ENCODE data around the gene AAMP.

The AAMP gene

DNA sequence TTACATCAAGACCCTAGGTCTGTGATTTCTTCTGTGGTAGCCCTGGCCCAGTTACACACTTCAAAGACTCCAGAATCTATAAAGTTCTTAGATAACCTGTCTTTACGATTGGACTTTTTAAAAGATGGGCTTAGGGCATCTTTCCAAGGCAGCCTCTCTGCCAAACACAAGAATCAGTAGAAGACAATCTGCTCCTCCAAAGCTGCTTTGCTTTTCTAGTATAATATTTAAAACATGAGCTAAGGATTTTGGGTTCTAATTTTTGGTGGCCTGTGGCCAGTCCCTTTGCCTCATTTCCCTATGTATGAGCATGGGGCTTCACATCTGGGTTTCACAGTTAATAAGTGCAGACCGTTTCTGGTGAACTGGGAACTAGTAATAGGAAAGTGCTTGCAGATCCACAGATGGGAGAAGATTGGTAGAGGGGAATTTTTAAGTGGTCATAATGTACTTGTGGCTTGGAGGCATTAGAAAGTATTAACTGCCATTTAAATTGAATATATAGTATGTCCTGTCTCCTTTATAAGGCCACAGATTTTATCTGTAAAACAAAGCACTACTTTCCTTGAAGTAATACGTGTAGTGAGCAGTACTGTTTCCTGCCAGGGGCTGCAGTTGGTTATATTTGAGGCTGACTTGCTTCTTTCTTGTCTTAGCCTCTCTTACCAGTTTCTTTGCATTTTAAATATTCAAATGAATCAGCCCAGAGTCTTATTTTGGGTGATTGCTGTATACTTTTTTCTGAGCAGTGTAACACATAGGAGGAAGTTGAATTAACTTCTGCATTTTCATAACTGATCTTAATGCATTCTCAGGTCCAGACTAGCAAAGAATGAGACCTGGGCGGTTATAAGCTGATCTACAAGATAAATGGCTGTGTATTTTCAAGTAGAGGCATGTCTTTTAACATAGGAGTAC, 51.4 kb downstream of the AAMP start:
- no peak for DNase-seq

DNA sequence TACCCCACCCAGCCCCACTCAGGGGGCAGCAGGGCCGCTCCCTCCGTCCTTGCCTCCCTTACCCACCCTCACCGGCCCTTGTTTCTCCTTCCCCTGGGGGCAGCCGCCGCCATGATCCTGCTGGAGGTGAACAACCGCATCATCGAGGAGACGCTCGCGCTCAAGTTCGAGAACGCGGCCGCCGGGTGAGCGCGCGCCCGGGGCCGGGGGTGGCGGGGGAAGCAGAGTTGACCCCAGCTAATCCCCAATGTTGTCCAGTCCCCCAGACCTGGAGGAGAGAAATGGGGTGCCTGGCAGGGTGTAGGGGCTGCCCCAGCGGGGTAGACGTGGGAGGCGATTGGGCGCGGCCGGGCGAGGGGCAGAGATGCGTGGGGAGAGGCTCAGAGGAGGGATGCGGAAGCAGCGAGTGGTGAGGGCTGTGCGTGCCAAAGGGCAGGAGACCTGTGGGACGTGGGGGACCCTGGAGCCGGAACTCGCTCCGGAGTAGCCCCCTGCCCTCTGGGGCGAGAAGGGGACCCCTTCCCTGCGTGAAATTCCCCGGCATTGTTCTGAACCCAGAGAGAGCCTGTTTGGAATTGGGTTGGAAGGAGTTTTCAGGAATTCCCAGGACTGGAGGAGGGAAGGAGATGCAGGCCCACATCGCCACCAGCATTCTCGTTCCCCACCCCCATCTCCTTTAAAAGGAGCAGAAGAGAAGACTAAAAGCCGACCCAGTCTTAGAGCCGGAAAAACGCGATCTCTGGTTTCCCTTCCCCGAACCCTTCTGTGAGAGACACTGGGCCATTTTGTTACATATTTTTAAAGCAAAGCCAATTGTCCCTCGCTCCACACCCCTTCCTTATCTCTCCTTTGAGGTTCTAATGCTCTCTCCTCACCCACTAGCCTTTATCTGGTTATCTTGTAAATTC, 52.3 kb downstream of the AAMP start:
- DNase-seq: no peak

DNA sequence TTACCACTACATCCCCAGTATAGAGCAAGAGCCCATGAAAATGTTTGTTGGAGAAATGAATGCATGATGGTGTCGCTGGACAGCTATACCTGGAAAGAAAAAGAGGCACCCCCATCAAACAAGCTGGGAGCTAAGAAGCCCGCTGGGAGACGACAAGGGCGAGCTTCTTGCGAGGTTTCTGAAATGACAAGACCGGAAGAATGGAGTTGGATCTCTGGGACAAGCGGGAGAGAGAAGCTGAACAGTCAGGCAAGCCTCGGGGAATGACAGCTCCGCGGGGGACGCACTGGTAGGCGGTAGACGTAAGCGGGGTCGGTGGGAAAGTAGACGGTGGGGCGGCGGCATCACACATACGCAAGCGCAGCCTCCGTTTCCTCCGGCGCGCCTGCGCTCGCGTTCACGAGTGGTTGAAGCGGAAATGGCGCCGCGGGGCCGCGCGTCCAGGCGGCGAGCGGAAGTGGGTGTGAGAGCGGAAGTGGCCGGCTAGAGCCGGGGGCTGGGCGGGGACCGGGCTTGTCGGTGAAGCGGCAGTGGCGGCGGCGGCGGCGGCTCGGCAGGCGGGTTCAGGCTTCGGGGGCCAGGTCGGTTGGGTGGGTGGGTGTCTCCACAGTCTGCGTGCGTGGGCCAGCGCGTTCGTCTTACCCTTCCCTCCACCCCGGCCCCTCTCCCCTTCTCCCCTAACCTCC, 53.1 kb downstream of the AAMP start, which contains the start of gene ARPC2:
Gene ARPC2 (plus strand): TSS at position 516 of the 686 bp plus-strand sequence. CDS start 282 bp downstream, outside the sequence.
- peak; percentile 79 for DNase-seq

DNA sequence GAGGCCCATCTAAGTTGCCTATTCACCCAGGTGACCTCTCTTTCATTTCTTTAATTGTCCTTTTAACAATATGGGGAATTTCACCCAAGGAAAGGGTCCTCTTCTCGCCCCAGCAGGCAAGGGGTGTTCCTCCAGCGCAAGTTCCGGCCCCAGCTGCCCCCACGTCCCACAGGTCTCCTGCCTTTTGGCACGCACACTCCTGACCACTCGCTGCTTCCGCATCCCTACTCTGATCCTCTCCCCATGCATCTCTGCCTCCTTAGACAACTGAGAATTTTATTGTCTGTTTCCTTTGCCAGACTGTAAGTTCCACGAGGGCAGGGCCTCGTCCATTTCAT, 53.6 kb downstream of the AAMP start:
- DNase-seq: no peak
